Peyer's patch (tissue), 4 donors: ENCODE results near the gene CYP24A1. TPM values are rescaled to one million over a fixed set of nuclear protein-coding genes. Genes with fewer than 3 reads are reported as not detected.

Source experiments
- DNase-seq, 3 donors: peaks; one replicate each; pipeline ENCODE4 v3.0.0-alpha.2; 2017 to 2019
- H3K27ac ChIP-seq, 4 donors: fragments of 200-600 bp; sonication (generic); one replicate each; pipeline ENCODE4 v1.5.1; 2016 to 2019
- H3K27me3 ChIP-seq, 2 donors: fragments of 200-600 bp; sonication (generic); one replicate each; pipeline ENCODE4 v1.5.1; 2019
- H3K36me3 ChIP-seq, 3 donors: fragments of 200-600 bp; sonication (generic); one replicate each; pipeline ENCODE4 v1.5.1; 2016 to 2019
- H3K4me1 ChIP-seq, 4 donors: fragments of 200-600 bp; sonication (generic); one replicate each; pipeline ENCODE4 v1.5.1; 2016 to 2019
- H3K4me3 ChIP-seq, 4 donors: fragments of 200-600 bp; sonication (generic); 1 replicate in 3 of 4; 2 replicates in 1 of 4; pipeline ENCODE4 v1.5.1; 2016 to 2019; ENCODE audit warnings: mild to moderate bottlenecking in 1 of 4
- H3K9me3 ChIP-seq, 4 donors: fragments of 200-600 bp; sonication (generic); one replicate each; pipeline ENCODE4 v1.5.1; 2016 to 2019; ENCODE audit warnings: mild to moderate bottlenecking in 1 of 4
- CTCF ChIP-seq, 6 experiments: fragments of 450-650 bp in 4 of 6; fragments of 200-600 bp in 2 of 6; sonication (generic) in 1 of 6; IDR thresholded peaks; one replicate each; pipeline ENCODE4 v1.5.1; 2017 to 2019; ENCODE audit warnings: antibody characterized with exemption in 6 of 6, mild to moderate bottlenecking in 3 of 6, moderate library complexity in 1 of 6
- POLR2A ChIP-seq, 2 donors: fragments of 450-650 bp; IDR thresholded peaks; one replicate each; pipeline ENCODE4 v1.5.1; 2017; ENCODE audit warnings: antibody characterized with exemption in 2 of 2, mild to moderate bottlenecking in 2 of 2, moderate library complexity in 2 of 2
- total RNA-seq, 4 donors: library from RNA; depleted of rRNA; stranded (reverse); fragments of >200 nt; gene quantifications; one replicate each; pipeline ENCODE4 v1.1.0, GENCODE V29; 2016

Gene CYP24A1
- total RNA-seq, 4 donors from 2014 or later, result not detected

DNA sequence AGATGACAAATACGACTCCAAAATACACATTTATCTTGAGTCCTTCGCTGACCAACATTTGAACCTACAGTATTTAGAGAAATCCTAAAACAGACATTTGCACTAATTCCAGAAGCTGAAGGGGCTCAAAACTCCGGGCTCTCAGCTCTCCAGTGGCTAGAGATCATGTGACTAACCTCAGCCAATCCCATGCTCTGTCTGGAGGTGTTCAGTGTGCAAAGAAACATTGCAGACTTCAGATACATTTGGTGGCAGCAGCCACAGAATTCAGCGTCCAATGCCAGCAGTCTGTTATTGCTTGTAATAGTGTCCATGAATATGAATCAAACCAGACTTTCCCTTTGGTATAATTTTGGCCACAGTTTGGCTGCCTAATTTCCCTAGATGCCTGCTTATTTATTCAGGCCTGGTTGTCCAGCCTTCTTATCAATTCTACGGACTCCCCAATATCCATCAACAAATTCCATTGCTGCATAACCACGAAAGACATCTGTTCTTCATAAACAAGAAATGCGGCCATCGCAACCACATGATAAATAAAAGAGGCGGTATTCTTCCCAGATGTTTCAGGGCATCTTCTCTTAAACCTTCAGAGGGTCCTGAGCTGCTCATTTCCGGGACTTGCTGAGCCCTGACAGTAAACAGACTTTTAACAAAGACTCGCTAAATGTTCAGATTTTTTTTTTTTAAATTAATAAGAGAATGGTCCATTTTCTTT is 14.5 kb upstream of the CYP24A1 start:
- no peak overlapping the region for H3K4me3 ChIP-seq
- no peak overlapping the region for H3K27ac ChIP-seq
- no peaks in the 10 kb centered on the region for H3K4me1 ChIP-seq
- no peaks in the 10 kb centered on the region for H3K9me3 ChIP-seq
- DNase-seq, result no peak
- H3K27me3 ChIP-seq, result no peaks in the 10 kb centered on the region
- no peaks in the 10 kb centered on the region for H3K36me3 ChIP-seq
- TF ChIP-seq POLR2A (IDR thresholded peaks at IDR 0.05), result no peak
- TF ChIP-seq CTCF (IDR thresholded peaks at IDR 0.05), result no peak

DNA sequence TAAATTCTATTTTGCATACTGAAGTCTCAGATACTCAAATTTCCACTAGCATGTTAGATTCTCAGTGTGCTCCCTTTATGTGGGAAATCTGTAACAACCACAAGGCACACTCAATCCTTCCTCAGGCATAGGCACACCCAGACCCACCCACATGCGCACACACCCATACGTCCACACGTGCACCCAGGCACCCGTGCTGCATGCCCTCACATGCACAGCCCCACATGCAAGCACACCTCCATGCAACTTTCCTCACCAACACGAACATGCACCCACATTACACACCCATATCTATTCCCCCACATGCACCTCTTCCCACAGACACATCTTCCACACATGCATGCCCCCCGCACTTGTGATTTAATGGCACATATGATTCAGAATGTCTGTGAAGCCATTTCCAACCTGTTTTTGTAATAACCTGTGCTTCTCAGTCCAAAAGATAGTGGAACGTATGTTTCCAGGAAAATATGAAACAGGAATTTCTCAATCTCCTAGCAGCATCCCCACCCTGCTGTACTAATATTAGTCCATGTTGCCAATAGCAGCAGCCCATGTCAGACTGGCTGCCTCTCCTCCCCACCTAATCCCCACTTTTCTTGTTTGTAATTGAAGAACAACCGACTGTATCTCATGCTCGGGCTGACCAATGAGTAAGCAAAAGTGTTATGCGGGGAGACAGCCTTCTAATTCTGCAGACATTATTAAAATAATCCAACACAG is 11.3 kb upstream of the CYP24A1 start:
- Histone ChIP-seq H3K36me3 (no peaks in the 10 kb centered on the region), H3K4me3 (no peak overlapping the region), H3K27me3 (no peaks in the 10 kb centered on the region), H3K4me1 (no peaks in the 10 kb centered on the region), H3K27ac (no peak overlapping the region), H3K9me3 (no peaks in the 10 kb centered on the region)
- DNase-seq, result no peak
- no peak for TF ChIP-seq CTCF (IDR thresholded peaks at IDR 0.05)
- TF ChIP-seq POLR2A (IDR thresholded peaks at IDR 0.05), result no peak

- no peaks in the 10 kb centered on the region for H3K27me3 ChIP-seq
- DNase-seq, result no peak
Observed at GRCh38 chr20:54184071-54184470, 10.3 kb upstream of the CYP24A1 start.

GRCh38 chr20:54180931-54181330 is 7.1 kb upstream of the CYP24A1 start:
- Histone ChIP-seq H3K36me3 (no peaks in the 10 kb centered on the region), H3K4me1 (no peaks in the 10 kb centered on the region), H3K27me3 (no peaks in the 10 kb centered on the region), H3K4me3 (no peak overlapping the region), H3K9me3 (no peaks in the 10 kb centered on the region), H3K27ac (no peak overlapping the region)
- TF ChIP-seq POLR2A (IDR thresholded peaks at IDR 0.05), result no peak
- no peak for TF ChIP-seq CTCF (IDR thresholded peaks at IDR 0.05)
- no peak for DNase-seq

More at GRCh38 chr20:54184071-54184470, 10.3 kb upstream of the CYP24A1 start:
- no peaks in the 10 kb centered on the region for H3K36me3 ChIP-seq
- H3K9me3 ChIP-seq, result no peaks in the 10 kb centered on the region
- H3K4me3 ChIP-seq, result no peak overlapping the region
- no peak overlapping the region for H3K27ac ChIP-seq
- TF ChIP-seq POLR2A (IDR thresholded peaks at IDR 0.05) (no peak), CTCF (IDR thresholded peaks at IDR 0.05) (no peak)
- no peaks in the 10 kb centered on the region for H3K4me1 ChIP-seq

GRCh38 chr20:54179946-54180345 is 6.2 kb upstream of the CYP24A1 start:
- TF ChIP-seq CTCF (IDR thresholded peaks at IDR 0.05) (no peak), POLR2A (IDR thresholded peaks at IDR 0.05) (no peak)
- H3K9me3 ChIP-seq, result no peaks in the 10 kb centered on the region
- no peaks in the 10 kb centered on the region for H3K36me3 ChIP-seq
- no peak for DNase-seq
- H3K27ac ChIP-seq, result no peak overlapping the region
- H3K4me3 ChIP-seq, result no peak overlapping the region
- no peaks in the 10 kb centered on the region for H3K4me1 ChIP-seq
- peaks cover 0 to 3% of the 10 kb centered on the region in 2 donors for H3K27me3 ChIP-seq
